GM20431 (cell line): ENCODE measurements around the gene RHOD.

Source experiments
- in situ Hi-C: fragments of 300-500 bp; cut with MseI, MboI; formaldehyde crosslinking; loops from one replicate; pipeline ENCODE4 v1.15.0; 2020; ENCODE audit warnings: low sequenced_read_pairs; ENCODE audit not compliant: unreplicated experiment

The RHOD gene

GRCh38 chr11:67058506-67058905 lies 1.9 kb downstream of the RHOD start:
- in situ Hi-C loops: no loop called here

DNA sequence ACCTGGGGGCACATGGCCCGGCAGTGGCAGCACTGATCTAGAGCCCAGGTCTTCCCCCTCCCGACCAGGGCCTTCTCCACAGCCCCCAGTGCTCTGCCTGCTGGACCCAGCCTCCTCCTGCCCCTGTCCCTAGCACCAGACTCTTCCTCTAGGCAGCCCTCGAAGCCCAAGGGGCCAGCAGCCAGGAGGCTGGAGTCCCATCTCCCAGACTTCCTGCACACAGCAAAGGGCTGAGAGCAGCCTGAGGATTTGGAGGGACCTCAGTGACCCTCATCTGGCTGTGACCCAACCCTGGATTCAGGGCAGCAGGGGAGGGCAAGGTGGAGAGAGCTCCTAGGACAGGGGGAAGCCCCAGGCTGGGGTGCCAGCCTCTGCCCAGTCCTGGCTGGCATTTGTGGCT lies 3.0 kb downstream of the RHOD start:
- in situ Hi-C loops: no loop called here

DNA sequence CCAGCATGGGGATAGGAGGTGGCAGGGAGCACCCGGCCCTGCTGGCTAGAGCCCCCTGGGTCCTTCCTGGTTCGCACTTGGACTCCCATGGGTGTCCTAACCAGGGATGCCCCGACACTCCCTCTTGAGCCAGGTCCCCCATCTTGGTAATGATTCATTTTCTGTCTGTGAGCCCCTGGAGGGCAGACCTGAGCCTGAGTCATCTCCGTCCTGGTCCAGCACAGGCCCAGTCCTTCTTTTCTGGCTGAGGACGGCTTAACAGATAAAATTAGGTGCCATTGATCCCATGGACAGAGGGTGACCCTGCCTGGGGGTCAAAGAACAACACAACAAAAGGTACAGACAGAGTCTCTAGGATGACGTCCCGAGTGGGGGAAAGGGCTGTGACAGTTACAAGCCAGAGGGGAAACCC lies 3.5 kb downstream of the RHOD start:
- in situ Hi-C loops: no loop called here

DNA sequence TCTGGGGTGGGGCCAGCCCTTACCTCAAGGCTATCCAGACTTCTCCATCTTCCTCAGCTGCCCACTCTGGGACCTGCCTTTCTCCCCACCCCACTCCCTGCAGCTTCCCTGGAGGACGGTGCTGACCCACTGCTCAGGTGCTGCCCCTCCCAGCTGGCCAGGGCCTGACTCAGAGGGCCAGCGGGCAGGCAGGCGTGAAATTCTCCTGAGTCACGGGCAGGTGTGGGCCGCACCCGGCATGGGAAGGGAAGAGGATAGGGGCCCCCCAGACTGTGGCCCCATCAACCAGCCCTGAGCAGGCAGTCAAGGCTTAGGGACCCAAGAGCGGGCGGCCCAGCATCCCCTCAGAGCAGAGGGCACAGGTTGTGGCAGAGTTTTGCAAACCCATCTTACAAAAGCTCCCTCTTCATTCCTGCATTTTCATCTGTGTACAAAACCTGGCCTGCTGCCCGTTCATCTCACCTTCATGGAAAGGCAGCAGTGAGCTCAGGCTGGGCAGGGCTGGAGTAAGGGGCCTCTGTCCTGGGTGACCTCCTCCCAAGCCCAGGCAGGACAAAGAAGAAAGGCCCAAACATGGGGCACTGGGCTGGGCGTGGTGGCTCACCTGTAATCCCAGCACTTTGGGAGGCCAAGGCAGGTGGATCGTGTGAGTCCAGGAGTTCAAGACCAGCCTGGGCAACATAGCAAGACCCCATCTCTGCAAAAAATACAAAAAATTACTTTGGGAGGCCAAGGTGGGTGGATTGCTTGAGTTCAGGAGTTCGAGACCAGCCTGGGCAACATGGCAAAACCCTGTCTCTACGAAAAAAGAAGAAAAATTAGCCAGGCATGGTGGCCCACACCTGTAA lies 6.1 kb downstream of the RHOD start:
- in situ Hi-C loops: no loop called here

DNA sequence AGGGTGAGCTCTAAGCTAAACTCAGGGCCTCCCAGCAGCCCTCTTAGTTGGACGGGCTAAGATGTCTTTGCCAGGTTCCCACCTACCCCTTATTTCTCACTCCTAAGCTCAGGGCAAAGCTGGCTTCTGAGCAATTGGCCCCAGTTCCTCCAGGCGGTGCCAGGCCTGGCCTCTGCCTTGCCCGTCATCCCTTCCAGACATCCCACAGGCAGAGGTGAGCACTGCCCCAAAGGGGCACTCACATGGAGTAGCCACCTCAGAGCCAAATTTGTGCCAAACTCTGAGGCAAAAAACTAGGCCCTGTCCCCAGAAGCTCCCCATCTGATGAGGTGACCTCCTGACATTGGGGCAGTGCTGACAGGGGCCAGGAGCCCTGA lies 9.7 kb downstream of the RHOD start:
- in situ Hi-C loops: no loop called here

GRCh38 chr11:67071420-67072284 lies 15.0 kb downstream of the RHOD start:
- in situ Hi-C loops: no loop called here

DNA sequence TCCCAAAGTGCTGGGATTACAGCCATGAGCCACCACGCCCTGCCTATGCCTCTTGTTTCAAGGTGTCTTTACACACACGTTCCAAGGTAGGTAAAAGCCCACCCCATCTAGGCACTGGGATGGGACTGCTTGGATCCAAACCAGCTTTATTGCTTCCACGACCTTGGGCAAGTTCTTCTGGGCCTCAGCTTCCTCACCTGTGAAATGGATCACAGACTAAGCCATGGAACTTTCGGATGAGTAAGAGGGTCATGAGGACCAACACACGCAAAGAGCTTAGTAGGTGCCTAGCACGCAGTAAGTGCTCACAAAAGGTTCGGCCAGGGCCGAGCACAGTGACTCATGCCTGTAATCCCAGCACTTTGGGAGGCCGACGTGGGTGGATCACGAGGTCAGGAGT lies 15.6 kb downstream of the RHOD start:
- in situ Hi-C loops: no loop called here

- in situ Hi-C loops: no loop called here
Measured at GRCh38 chr11:67073908-67074307, 17.3 kb downstream of the RHOD start.

DNA sequence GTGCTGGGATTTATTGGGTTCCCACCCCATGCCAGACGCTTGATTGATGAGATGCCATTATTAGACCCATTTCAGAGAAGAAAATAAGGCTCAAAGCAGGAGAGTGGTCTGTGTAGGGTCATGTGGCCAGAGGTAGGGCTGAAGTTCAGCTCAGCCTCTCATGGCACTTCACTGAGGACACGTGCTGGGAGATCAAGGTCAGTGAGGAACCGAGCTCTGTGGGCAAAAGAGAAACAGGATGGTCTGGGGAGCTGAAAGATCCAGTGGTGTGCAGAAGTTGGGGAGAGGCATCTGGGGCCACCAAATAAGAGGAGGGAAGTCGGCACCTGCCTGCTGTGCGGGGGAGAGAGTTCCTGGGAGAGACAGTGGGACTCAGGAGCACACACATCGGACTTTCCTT lies 19.6 kb downstream of the RHOD start:
- in situ Hi-C loops: no loop called here

DNA sequence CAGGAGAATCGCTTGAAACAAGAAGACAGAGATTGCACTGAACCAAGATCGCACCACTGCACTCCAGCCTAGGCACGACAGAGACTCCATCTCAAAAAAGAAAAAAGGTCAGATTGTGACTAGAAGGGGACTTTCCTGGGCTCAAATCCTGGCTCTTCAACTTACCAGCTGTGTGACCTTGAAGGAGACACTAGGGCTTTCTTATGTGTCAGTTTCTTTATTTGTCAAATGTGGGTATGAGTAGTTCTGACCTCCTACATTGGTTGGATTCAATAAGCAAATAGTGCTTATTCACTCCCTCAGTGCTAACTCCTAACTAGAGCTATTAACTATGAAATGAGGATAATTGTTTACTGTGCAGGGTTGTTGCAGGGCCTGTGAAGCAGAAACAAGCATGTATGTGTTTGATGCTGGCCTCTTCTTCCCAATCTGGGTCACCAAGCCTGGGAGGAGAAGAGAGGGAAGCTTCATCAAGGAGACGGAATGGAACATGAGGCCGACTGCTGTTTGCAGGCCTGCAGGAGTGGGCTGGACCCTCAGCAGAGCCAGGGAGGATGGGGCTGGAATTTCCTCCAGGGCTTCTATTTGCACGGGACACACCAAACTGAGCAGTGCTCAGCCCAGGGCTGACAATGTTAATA lies 22.5 kb downstream of the RHOD start:
- in situ Hi-C loops: no loop called here

- in situ Hi-C loops: no loop called here
Measured at GRCh38 chr11:67082071-67082791, 25.6 kb downstream of the RHOD start.

DNA sequence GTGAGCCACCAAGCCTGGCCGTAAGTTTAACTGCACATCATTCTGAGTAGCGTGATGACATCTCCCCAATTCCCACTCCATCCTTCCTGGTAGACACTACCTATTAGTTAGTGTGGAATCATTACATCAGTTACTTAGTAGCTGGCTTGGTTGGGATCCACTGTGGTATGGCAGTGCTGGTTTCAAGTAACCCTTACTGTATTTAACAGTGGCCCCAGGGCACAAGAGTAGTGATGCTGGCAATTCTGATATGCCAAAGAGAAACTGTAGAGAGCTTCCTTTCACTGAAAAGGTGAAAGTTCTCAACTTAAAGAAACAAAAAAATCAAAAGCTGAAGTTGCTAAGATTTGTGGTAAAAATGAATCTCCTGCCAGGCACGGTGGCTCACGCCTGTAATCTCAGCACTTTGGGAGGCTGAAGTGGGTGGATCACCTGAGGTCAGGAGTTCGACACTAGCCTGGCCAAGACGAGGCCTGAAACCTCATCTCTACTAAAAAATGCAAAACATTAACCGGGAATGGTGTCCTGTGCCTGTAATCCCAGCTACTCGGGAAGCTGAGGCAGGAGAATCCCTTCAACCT lies 27.2 kb downstream of the RHOD start:
- in situ Hi-C loops: no loop called here

- in situ Hi-C loops: no loop called here
Measured at GRCh38 chr11:67085617-67086016, 29.0 kb downstream of the RHOD start.

DNA sequence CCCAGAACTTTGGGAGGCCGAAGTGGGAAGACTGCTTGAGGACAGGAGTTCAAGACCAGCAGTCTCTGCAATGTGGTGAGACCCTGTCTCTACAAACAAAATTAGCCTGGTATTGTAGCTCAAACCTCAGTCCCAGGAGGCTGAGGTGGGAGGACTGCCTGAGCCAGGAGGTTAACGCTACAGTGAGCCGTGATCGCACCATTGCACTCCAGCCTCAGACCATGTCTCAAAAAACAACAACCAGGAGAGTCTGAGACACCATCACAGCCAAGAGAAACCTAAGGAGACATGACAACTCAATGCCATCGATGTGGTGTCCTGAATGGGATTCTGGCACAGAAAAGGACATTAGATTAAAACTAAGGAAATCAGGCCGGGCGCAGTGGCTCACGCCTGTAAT lies 34.1 kb downstream of the RHOD start:
- in situ Hi-C loops: no loop called here

DNA sequence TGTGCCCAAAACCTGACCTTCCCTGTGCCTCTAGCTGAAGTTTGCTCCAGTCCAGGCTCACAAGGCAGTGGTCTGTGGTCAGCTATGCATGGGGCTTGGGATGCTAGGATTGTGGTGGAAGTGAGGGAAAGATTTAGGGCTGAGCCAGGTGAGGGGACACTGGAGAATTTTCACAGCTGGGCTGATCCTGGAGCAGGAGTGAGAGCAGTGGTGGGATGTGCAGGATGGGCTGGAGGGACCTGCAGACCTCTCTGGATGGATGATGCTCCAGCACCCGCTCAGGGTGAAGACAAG lies 38.5 kb downstream of the RHOD start:
- in situ Hi-C loops: no loop called here

DNA sequence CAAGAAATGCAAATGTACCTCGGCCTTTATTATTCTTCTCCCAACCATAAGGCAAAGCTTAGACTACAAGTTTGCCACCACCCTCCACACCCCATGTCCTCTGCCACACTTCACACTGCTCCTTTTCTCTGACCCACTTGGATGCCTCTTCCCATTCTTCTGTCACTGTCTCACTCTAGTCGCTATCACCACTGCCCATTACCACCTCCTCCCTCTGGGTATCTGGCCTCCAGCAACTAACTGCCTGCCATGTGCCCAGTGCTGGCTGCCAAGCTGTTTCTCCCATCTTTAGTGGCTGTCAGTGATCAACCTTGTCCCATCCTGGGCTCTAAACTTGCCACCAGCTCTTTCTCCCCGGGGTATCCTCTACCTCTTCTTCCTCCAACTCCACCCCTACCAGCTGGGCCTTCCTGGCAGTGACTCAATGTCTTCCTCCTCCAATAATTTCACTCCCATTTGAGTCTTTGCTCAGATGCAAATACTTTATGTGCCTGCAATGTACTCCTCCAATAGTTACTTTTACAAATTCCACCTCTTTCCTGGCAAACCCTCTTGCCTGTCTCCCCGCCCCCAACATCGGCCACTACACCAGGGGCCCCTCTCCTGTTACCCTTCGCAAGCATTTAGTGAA lies 42.3 kb downstream of the RHOD start:
- in situ Hi-C loops: no loop called here

DNA sequence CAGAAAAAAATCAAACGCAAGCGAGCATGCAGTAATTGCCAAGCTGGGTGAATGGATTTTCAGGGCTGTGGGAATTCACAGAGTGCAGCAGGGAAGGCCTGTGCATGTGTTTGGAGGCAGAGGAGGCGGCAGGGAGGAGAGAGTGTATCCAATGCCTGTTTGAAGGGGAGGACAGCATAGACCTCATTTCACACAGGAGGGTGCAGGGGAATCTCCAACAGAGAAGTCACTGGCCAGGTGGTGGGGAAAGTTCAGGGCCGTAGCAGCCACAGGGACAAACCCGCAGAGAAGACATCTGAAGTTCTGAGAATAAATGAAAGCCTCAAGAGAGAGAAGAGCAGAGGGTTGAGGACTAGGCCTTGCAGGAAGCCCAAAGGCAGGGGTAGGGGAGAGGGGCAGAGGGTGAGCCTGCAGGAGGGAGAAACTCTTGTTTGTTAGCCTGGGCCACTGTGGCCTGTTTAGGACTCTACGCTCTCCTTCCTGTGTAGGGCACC lies 43.2 kb downstream of the RHOD start:
- in situ Hi-C loops: no loop called here

GRCh38 chr11:67102664-67103063 lies 46.0 kb downstream of the RHOD start:
- in situ Hi-C loops: no loop called here

GRCh38 chr11:67105964-67106363 lies 49.3 kb downstream of the RHOD start:
- in situ Hi-C loops: no loop called here

- in situ Hi-C loops: no loop called here
Measured at GRCh38 chr11:67111261-67111660, 54.6 kb downstream of the RHOD start.
